UCSD-AML1 (cell line): ENCODE data around the gene SEMA4D.

ENCODE experiments used
- DNase-seq: peaks from one replicate; lab custom pipeline; 2025; ENCODE audit not compliant: unreplicated experiment; lab: John Stamatoyannopoulos, UW

Gene SEMA4D

DNA sequence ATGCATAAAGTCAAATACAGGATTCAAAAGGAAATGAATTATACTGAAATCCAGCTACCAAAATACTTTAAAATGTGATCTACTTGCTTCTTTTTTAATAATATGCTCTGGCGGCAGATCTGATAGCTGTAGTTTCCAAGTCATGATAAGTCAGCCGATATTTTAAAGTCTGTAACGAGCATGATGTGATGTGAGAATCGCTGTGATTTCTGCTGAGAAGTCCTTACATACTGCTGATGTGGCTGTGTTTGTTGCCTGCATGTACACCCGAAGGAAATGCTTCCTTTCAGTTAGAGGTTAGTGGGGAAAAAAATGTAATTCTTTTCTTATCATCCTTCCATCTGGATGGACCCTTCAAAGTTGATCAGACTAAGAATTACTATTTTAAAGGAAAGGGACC lies 4.8 kb upstream of the SEMA4D start:
- DNase-seq = no peak

- no peak for DNase-seq
Measured at GRCh38 chr9:89502038-89502601, 4.2 kb upstream of the SEMA4D start.

DNA sequence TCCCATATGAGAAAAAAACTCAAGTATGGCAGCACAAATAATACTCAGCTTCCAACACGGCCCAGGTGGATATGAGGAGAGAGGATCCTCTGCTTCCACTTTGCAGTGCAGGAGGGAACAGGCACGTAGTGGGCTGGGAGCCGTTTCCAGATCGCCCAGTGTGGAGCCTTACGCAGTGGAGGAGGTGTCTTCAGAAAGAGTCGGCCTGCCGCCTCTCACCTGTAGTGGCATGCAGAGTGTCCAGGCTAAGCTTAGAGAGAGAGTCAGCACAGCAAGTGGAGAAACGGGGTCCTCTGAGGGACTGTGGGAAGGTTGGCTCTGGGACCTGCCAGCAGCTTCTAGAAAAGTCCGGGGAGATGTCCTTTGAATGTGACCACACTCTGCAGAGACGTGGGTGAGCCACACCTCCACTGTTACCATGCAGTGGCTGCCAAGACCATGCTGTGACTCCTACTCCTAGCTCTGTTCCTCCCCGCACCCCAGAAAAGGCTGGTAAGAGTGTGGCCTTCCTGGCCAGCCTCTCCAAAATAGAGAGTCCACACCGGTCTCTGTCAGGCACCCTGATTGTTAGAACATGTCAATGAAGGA lies 3.5 kb upstream of the SEMA4D start:
- DNase-seq = no peak

DNA sequence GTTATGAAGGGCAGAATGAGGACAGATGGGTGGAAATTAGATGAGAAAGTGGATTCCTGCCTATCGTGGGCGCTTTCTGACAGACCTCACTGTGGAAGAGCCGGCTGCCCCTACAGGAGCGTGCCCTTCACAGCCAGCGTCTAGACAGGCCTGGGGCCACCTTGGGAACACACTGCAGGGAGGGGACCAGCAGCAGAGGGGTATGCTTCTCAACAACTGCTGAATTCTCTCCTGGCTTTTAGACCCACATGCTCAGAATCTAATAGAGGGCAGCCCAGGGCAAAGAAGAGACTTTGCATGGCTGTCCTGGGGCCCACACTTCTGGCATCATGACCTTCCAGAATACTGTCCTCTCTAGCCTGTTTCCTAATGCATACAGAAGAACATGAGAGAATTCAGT lies 2.1 kb upstream of the SEMA4D start:
- DNase-seq = no peak

DNA sequence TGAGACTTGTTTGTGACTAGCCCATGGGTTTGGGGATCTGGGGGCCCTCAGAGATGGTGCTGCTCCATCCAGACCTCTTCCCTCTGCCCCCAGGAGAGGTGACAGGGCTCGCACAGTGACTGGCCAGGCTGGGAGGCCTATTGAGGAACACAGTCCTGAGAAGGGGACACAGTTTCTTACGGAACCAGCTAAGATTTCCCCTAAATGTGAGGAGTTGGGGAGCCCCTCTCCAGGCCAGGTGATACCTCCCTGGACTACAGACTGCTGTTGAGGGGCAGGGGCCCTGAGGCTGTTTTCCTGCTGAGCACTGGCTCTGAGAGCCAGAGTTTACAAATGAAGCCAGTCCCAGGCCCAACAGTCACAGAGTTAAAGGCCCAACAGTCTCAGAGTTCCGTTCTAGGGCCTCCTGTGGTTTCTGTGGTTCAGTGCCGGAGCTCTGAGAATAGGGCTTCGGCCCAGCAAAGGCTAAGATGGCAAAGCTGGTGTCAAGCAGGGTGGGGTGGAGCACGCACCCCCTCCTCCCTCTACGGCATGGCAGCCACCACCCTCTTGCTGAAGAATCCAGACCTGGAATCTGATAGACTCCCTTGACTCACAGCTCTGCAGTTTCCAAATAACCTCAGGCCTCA lies 1.1 kb upstream of the SEMA4D start:
- DNase-seq = peak; percentile 80

GRCh38 chr9:89497257-89497963 lies 503 bp downstream of the SEMA4D start:
- DNase-seq = no peak

DNA sequence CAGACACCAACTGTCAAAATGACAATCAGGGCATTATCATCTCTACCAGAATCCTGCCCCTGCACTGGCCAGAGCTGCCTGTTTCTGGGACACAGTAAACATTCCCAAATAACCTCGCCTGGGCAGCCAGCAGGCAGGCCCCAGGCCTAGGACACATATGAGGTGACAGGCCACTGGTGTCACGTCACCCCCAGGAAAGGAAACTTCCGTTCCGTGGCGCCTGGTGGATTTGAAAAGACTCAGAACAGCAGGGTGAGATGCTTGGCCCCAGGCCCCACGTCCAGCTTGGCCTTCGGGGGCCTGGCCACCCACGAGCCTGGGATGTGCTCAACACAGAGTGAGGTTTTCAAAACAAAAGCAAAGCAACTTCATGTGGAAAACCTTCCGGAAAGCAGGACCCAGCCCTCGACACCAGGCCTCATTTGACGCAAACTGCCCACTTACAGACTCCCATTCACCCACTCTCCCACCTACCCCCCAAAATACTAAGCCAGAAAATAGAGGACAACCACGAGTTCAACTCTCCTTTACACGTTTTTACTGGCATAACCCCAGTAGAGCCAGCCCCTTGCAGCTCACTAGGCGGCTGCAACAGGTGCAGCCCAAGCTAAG lies 1.2 kb downstream of the SEMA4D start:
- no peak for DNase-seq

GRCh38 chr9:89495824-89496560 lies 1.9 kb downstream of the SEMA4D start:
- no peak for DNase-seq

DNA sequence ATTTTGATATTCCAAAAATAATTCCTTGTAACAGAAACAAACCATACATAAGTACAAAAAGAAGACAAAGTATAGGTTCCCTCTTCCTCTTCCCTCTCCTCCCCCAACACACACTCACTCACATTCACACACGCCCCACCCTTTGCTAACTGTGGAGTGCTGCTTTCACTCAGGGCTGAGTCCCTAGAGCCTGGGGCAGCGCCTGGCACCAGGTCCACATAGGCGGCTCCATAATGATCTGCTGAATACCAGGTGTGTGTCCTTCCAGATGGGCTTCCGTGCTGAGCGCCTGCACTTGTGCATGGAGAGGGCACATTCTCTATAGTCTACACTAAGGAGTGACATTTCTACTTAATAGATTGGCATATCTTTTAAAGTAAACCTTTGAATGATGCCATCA lies 3.7 kb downstream of the SEMA4D start:
- no peak for DNase-seq

GRCh38 chr9:89493671-89494070 lies 4.2 kb downstream of the SEMA4D start:
- no peak for DNase-seq

GRCh38 chr9:89493181-89493580 lies 4.7 kb downstream of the SEMA4D start:
- DNase-seq = no peak

- DNase-seq = no peak
Measured at GRCh38 chr9:89492586-89492985, 5.3 kb downstream of the SEMA4D start.

DNA sequence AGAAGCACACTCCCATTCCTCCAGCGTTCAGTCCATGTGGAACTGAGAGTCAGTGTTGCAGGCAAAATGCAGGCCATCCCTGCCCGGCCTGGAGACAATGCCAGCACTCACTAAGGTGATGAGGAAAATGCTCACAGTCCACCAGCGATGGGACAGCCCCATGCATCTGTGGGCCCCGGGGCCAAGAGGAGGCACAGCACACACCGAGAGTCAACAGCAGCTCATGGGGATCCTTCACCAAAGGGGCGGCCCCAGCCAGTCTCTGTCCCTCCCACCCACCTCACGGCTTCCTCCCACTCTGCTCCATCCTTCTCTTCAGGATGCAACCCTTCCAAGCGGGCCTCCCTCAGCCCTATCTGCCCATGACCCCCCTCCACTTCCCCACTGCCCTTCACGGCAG lies 6.2 kb downstream of the SEMA4D start:
- DNase-seq = no peak

DNA sequence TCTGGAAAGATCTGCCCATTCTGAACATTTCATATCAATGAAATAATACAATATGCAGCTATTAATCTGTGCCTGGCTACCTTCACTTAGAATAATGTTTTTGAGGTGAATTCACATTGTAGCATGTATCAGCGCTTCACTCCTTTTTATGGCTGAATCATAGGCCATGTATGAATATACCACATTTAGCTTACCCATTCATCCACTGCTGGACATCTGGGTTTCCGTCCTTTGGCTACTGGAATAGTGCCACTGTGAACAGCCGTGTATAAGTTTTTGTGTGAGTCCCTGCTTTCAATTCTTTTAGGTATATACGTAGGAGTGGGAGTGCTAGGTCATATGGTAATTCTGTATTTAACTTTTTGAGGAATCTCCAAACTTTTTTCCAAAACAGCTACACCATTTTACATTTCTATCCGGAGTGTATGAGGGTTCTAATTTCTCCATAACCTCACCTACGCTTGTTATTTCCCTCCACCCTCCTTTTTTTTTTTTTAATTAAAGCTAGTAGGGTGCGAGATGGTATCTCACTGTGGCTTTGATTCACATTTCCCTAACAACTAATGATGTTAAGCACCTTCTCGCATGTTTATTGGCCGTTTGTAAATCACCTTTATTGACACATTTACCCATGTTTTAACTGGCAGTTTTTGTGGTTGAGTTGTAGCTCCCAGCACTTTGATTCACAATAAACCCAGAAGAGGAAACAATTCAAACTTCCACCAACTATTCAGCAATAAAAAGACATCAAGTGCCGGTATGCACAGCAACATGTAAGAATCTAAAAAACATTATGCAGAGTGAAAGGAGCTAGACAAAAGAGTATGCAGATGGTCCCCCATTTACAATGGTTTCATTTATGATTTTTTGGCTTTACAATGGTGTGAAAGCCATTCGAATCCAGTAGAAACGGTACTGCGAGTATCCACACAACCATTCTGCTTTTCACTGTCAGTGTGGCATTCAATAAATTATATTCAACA lies 8.1 kb downstream of the SEMA4D start:
- no peak for DNase-seq

DNA sequence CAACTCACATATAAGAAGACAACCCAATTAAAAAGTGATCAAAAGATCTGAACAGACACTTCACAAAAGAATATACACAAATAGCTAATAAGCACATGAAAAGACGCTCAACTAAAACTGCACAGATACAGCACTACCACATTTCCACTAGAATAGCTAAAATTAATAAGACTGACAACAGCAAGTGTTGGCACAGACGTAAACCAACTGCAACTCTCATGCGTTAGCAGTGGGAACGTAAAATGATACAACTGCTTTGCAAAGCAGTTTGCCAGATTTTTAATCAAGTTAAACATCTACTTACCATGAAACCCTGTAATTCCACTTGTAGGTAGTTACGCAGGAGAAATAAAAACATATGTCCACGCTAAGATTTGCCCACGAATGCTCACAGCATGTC lies 9.0 kb downstream of the SEMA4D start:
- no peak for DNase-seq

DNA sequence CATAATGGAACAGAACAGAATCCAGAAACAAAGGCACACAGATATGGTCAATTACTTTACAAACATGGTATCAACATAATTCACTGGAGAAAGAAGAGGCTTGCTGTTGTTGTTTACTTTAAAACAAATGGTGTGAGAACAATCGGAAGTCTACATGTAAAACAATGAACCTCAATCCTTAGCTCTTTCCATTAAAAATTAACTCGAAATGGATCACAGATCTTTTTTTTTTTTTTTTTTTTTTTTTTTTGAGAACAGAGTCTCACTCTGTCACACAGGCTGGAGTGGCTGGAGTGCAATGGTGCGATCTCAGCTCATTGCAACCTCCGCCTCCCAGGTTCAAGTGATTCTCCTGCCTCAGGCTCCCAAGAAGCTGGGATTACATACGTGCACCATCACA lies 9.8 kb downstream of the SEMA4D start:
- no peak for DNase-seq

- no peak for DNase-seq
Measured at GRCh38 chr9:89486681-89487080, 11.2 kb downstream of the SEMA4D start.

DNA sequence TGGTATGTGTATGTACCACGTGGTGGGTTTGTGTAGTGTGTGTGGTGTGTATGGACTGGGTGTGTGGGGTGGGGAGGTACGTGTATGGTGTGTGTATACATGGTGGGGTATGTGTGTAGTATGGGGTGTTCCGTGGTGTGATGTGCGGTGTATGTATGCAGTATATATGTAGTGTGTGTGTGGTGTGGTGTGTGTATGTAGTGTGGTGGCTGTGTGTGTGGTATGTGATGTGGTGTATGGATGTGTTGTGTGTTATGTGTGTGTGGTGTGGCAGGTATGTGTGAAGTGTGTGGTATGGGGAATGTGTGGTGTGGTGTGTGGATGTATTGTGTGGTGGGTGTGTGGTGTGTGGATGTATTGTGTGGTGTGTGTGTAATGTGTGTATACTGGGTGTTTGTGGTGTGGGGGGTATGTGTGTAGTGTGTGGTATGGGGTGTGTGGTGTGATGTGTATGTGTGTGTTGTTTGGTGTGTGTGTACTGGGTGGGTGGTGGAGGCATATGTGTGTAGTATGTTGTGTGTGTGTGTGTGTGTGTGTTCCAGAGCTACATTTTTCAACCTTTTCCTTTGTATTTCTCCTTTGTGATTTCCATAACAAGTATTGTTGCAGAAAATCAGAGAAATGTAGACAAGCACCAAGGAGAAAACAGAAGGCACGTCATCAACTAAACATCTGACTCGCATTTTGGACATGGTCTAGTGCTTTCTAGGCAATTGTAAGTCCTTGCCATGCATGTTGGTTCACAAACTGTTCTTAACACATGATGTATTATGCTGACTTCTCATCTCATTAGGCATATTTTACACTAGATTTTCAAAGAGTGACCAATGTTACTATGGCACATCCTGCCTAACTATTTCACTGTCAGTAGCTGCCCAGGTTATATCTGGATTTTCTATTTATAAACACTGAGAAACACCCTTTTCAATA lies 13.2 kb downstream of the SEMA4D start:
- no peak for DNase-seq
